NOMO-1 treated with DMSO at 0.1 percent for 48 hours (cell line): ENCODE measurements around the gene TBC1D30.
A peak's percentile ranks its signal among the peaks of the same experiment; 100 is the strongest.
"Not testable (repeated sequence)": the region's sequence is repeated elsewhere in the genome, so short reads cannot be mapped to it uniquely, and the experiment has no call there.

Source experiments
- DNase-seq: peaks from one replicate; lab custom pipeline; 2025; ENCODE audit not compliant: unreplicated experiment; lab: John Stamatoyannopoulos, UW

The TBC1D30 gene

GRCh38 chr12:64806173-64806572 lies 18.3 kb upstream of the TBC1D30 start:
- DNase-seq = no peak

GRCh38 chr12:64806593-64807460 lies 17.6 kb upstream of the TBC1D30 start:
- no peak for DNase-seq

GRCh38 chr12:64808110-64808509 lies 16.3 kb upstream of the TBC1D30 start:
- peak; percentile 76 for DNase-seq

- DNase-seq = no peak
Measured at GRCh38 chr12:64810831-64811230, 13.6 kb upstream of the TBC1D30 start.

GRCh38 chr12:64813723-64814122 lies 10.7 kb upstream of the TBC1D30 start:
- no peak for DNase-seq

GRCh38 chr12:64814432-64814831 lies 10.0 kb upstream of the TBC1D30 start:
- DNase-seq = no peak

- DNase-seq = peak; percentile 40
Measured at GRCh38 chr12:64819816-64820402, 4.5 kb upstream of the TBC1D30 start.

GRCh38 chr12:64820593-64820992 lies 3.9 kb upstream of the TBC1D30 start:
- DNase-seq = no peak

- DNase-seq = no peak
Measured at GRCh38 chr12:64821116-64821630, 3.3 kb upstream of the TBC1D30 start.

GRCh38 chr12:64824130-64824499 lies 332 bp upstream of the TBC1D30 start:
- no peak for DNase-seq

- no peak for DNase-seq
Measured at GRCh38 chr12:64825143-64826021, 935 bp downstream of the TBC1D30 start.

GRCh38 chr12:64826234-64826633 lies 1.8 kb downstream of the TBC1D30 start:
- peak; percentile 64 for DNase-seq

- DNase-seq = no peak
Measured at GRCh38 chr12:64828713-64829112, 4.3 kb downstream of the TBC1D30 start.

- no peak for DNase-seq
Measured at GRCh38 chr12:64833928-64834327, 9.5 kb downstream of the TBC1D30 start.

- no peak for DNase-seq
Measured at GRCh38 chr12:64835901-64836300, 11.5 kb downstream of the TBC1D30 start.

GRCh38 chr12:64836856-64837255 lies 12.4 kb downstream of the TBC1D30 start:
- DNase-seq = no peak

GRCh38 chr12:64837427-64837826 lies 13.0 kb downstream of the TBC1D30 start:
- DNase-seq = no peak

GRCh38 chr12:64840119-64840518 lies 15.7 kb downstream of the TBC1D30 start:
- DNase-seq = no peak

- DNase-seq = no peak
Measured at GRCh38 chr12:64840949-64841717, 16.7 kb downstream of the TBC1D30 start.

- DNase-seq = not testable (repeated sequence)
Measured at GRCh38 chr12:64848409-64848808, 24.0 kb downstream of the TBC1D30 start.
